ENCODE measurements around the gene SPRR4.

SPRR4 gene

GRCh38 chr1:152970495-152970894 is at the start of gene SPRR4:
Gene SPRR4, plus strand, starts transcription at chr1:152970648. Its CDS starts 1,243 bp downstream, at chr1:152971891.
- no peak for DNase-seq (ENCODE audit: extremely low read depth in 1 of 2, low read depth in 1 of 2)

GRCh38 chr1:152924191-152924590 is 46.3 kb upstream of the SPRR4 start:
- DNase-seq (ENCODE audit: extremely low read depth in 1 of 2, low read depth in 1 of 2): no peak

GRCh38 chr1:152926091-152926490 is 44.4 kb upstream of the SPRR4 start:
- DNase-seq (ENCODE audit: extremely low read depth in 1 of 2, low read depth in 1 of 2): no peak

GRCh38 chr1:152928671-152929070 is 41.8 kb upstream of the SPRR4 start:
- DNase-seq (ENCODE audit: extremely low read depth in 1 of 2, low read depth in 1 of 2): no peak

- no peak for DNase-seq (ENCODE audit: extremely low read depth in 1 of 2, low read depth in 1 of 2)
Measured at GRCh38 chr1:152932170-152932811, 38.2 kb upstream of the SPRR4 start.

- DNase-seq (ENCODE audit: extremely low read depth in 1 of 2, low read depth in 1 of 2): no peak
Measured at GRCh38 chr1:152933196-152933595, 37.3 kb upstream of the SPRR4 start.

GRCh38 chr1:152940614-152941013 is 29.8 kb upstream of the SPRR4 start:
- no peak for DNase-seq (ENCODE audit: extremely low read depth in 1 of 2, low read depth in 1 of 2)

GRCh38 chr1:152941037-152941711 is 29.3 kb upstream of the SPRR4 start:
- no peak for DNase-seq (ENCODE audit: extremely low read depth in 1 of 2, low read depth in 1 of 2)

GRCh38 chr1:152942161-152942560 is 28.3 kb upstream of the SPRR4 start:
- no peak for DNase-seq (ENCODE audit: extremely low read depth in 1 of 2, low read depth in 1 of 2)

GRCh38 chr1:152946248-152946647 is 24.2 kb upstream of the SPRR4 start:
- DNase-seq (ENCODE audit: extremely low read depth in 1 of 2, low read depth in 1 of 2): no peak

GRCh38 chr1:152946651-152947256 is 23.7 kb upstream of the SPRR4 start, which contains the start of gene SPRR5:
Gene SPRR5, plus strand, starts transcription at chr1:152947206. Its CDS starts 1,349 bp downstream, at chr1:152948555.
- no peak for DNase-seq (ENCODE audit: extremely low read depth in 1 of 2, low read depth in 1 of 2)

GRCh38 chr1:152951711-152952110 is 18.7 kb upstream of the SPRR4 start:
- no peak for DNase-seq (ENCODE audit: extremely low read depth in 1 of 2, low read depth in 1 of 2)

GRCh38 chr1:152953761-152954160 is 16.7 kb upstream of the SPRR4 start:
- no peak for DNase-seq (ENCODE audit: extremely low read depth in 1 of 2, low read depth in 1 of 2)

- no peak for DNase-seq (ENCODE audit: extremely low read depth in 1 of 2, low read depth in 1 of 2)
Measured at GRCh38 chr1:152954436-152954835, 16.0 kb upstream of the SPRR4 start.

GRCh38 chr1:152957561-152957960 is 12.9 kb upstream of the SPRR4 start:
- DNase-seq (ENCODE audit: extremely low read depth in 1 of 2, low read depth in 1 of 2): no peak

- DNase-seq (ENCODE audit: extremely low read depth in 1 of 2, low read depth in 1 of 2): no peak
Measured at GRCh38 chr1:152959273-152959672, 11.2 kb upstream of the SPRR4 start.

- DNase-seq (ENCODE audit: extremely low read depth in 1 of 2, low read depth in 1 of 2): no peak
Measured at GRCh38 chr1:152959801-152960451, 10.5 kb upstream of the SPRR4 start.

GRCh38 chr1:152960452-152961044 is 9.9 kb upstream of the SPRR4 start:
- DNase-seq (ENCODE audit: extremely low read depth in 1 of 2, low read depth in 1 of 2): no peak

- no peak for DNase-seq (ENCODE audit: extremely low read depth in 1 of 2, low read depth in 1 of 2)
Measured at GRCh38 chr1:152961226-152961891, 9.1 kb upstream of the SPRR4 start.

GRCh38 chr1:152962876-152963415 is 7.5 kb upstream of the SPRR4 start:
- no peak for DNase-seq (ENCODE audit: extremely low read depth in 1 of 2, low read depth in 1 of 2)

Measured in activated CD8-positive, alpha-beta memory T cell treated with anti-CD3 and anti-CD28 coated beads for 1 hour (primary cell).